Measurements from ENCODE around the gene IKZF1.

Gene IKZF1

GRCh38 chr7:50376056-50376820 lies 71.7 kb downstream of the IKZF1 start:
- no peak for DNase-seq (ENCODE audit: low read depth in 2 of 2)

DNA sequence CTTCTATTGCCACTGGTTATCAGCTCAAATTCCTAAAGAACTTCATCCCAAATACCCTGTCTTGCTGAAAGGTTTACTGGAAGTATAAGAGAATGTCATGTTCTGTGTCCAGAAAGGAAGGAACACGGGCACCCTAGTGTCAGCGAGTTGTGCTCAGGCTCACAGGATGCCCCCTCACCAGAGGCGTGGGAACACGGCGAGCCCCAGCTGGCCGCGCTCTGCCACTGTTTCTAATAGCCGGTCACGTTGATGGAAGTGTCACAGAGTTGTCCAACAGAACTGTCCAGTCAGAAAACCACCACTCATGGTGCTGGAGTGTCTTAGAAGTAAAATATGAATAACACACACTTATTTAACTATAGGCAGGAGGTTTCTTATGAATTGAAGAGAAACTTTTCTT lies 72.8 kb downstream of the IKZF1 start:
- no peak for DNase-seq (ENCODE audit: low read depth in 2 of 2)

DNA sequence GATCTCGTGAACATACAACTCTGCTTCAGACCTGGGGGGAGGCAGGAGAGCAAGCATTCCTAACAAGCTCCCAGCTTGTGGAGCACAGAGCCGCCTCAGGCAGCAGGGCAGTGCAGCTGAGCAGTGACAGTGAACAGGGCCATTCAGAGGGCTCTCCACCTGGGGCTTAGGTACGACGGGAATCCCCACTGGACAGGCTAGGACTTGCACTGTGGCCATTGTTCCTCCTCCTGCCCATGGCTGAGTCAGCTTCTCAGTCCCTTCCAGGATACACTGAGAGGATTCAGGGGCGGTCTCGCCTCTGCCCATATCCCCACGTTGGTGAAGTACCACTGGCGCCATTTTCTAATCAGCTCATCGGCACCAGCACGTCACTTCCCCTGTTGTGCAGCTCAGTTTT lies 74.6 kb downstream of the IKZF1 start:
- DNase-seq (ENCODE audit: low read depth in 2 of 2): no peak

DNA sequence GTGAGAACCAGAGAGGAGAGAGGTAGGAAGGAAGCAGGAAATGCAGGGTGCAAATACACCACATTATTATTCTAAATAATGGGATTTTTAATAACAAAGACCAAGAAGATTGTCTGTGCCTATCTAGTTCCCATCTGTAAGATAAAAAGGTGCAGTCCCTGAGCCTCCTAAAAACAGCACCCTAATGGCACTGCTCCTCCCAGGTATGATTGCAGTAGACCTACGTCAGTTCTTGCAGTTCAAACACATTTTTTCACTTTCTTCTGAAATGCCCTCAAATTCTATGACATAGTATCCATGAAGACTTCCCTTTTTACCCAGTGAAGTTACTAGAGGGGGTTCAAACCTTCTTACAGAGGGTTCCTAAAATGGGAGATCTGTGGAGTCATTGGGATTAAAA lies 75.0 kb downstream of the IKZF1 start:
- DNase-seq (ENCODE audit: low read depth in 2 of 2): no peak

DNA sequence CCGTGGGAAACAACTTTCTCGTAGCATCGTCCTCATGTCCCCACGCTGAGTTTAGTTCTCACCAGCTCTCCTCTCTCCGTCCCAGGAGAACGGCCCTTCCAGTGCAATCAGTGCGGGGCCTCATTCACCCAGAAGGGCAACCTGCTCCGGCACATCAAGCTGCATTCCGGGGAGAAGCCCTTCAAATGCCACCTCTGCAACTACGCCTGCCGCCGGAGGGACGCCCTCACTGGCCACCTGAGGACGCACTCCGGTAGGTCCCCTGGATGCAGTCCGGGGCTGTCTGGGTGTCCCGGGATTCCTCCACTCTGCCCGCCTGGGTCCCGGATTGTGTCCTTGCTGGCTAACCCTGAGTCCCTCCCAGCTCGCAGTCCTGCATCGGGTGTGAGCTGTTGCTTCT lies 77.9 kb downstream of the IKZF1 start:
- no peak for DNase-seq (ENCODE audit: low read depth in 2 of 2)

DNA sequence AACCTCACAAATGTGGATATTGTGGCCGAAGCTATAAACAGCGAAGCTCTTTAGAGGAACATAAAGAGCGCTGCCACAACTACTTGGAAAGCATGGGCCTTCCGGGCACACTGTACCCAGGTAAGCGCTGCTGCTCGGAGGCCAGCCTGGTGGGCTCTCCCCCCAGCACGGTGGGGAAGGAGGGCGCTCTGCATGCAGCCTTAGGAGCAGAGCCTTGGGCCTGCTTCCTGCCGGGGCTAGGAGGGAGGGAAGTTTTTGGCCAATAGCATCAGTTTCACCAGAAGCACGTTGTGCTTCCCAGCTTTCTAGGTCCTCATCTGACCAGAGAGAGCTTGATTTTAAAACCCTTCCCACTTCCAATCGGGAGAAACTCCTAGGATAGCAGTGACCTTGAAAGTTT lies 82.8 kb downstream of the IKZF1 start:
- DNase-seq (ENCODE audit: low read depth in 2 of 2): no peak

GRCh38 chr7:50389961-50390360 lies 85.4 kb downstream of the IKZF1 start:
- no peak for DNase-seq (ENCODE audit: low read depth in 2 of 2)

- DNase-seq (ENCODE audit: low read depth in 2 of 2): no peak
These were observed 86.9 kb downstream of the IKZF1 start for GRCh38 chr7:50391386-50391785.

GRCh38 chr7:50393076-50393475 lies 88.6 kb downstream of the IKZF1 start:
- DNase-seq (ENCODE audit: low read depth in 2 of 2): no peak

- DNase-seq (ENCODE audit: low read depth in 2 of 2): no peak
These were observed 89.2 kb downstream of the IKZF1 start for GRCh38 chr7:50393547-50394252.

GRCh38 chr7:50394315-50394714 lies 89.8 kb downstream of the IKZF1 start:
- no peak for DNase-seq (ENCODE audit: low read depth in 2 of 2)

GRCh38 chr7:50396856-50397255 lies 92.3 kb downstream of the IKZF1 start:
- DNase-seq (ENCODE audit: low read depth in 2 of 2): no peak

- DNase-seq (ENCODE audit: low read depth in 2 of 2): no peak
These were observed 92.9 kb downstream of the IKZF1 start for GRCh38 chr7:50397320-50397970.

DNA sequence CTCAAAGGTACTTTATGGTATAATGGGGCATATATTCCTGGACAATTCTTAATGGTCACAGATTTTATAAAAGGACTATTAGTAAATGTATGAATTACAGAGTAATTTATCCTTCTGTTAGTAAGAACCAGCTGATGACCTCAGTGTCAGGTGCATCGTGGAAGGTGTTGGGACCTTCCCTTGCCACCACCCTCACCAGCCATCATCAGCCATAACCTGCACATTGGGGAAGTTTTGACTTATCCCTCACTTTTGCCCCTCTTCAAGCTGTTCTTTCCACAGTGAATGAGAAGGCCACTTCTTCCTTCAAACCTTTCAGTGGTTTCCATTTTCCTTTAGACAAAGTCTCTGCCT lies 93.4 kb downstream of the IKZF1 start:
- DNase-seq (ENCODE audit: low read depth in 2 of 2): no peak

GRCh38 chr7:50399206-50399605 lies 94.7 kb downstream of the IKZF1 start:
- no peak for DNase-seq (ENCODE audit: low read depth in 2 of 2)

DNA sequence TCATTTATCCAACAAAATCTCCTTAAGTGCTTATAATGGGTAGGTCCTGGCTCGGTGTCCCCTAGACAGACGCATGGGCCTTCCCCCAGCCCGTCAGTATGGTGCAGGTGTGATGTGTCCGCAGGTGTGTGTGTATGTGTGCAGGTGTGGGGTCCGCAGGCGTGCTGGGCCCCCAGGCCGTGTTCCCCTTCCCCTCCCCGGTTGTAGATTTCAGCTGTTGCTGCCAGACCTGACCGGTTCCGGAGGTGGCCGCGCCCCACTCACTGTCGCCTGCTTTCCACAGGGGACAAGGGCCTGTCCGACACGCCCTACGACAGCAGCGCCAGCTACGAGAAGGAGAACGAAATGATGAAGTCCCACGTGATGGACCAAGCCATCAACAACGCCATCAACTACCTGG lies 95.1 kb downstream of the IKZF1 start:
- DNase-seq (ENCODE audit: low read depth in 2 of 2): no peak

GRCh38 chr7:50400114-50400513 lies 95.6 kb downstream of the IKZF1 start:
- no peak for DNase-seq (ENCODE audit: low read depth in 2 of 2)

DNA sequence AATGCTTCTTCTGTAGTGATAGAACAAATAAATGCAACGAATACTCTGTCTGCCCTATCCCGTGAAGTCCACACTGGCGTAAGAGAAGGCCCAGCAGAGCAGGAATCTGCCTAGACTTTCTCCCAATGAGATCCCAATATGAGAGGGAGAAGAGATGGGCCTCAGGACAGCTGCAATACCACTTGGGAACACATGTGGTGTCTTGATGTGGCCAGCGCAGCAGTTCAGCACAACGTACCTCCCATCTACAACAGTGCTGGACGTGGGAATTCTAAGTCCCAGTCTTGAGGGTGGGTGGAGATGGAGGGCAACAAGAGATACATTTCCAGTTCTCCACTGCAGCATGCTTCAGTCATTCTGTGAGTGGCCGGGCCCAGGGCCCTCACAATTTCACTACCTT lies 99.9 kb downstream of the IKZF1 start:
- no peak for DNase-seq (ENCODE audit: low read depth in 2 of 2)

GRCh38 chr7:50405221-50405620 lies 100.7 kb downstream of the IKZF1 start:
- DNase-seq (ENCODE audit: low read depth in 2 of 2): no peak

DNA sequence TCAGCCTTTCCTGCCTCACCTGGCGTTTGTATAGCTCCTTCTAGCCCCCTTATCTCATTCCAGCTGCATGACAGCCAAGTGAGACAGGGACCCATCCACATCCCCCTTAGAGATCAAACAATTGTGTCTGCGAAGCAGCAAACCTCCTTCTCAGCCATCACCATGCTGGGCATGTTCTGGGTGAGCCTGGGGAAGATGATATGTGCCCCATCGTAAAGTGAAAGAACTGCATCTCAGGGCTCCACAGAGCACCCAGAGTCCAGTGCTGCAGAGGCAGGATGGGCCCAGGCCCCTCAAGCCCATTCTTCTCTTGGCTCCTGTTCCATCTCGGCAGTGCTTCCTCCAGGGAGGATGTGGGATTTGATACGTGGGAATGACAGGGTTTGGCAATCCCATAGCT lies 102.4 kb downstream of the IKZF1 start:
- no peak for DNase-seq (ENCODE audit: low read depth in 2 of 2)

DNA sequence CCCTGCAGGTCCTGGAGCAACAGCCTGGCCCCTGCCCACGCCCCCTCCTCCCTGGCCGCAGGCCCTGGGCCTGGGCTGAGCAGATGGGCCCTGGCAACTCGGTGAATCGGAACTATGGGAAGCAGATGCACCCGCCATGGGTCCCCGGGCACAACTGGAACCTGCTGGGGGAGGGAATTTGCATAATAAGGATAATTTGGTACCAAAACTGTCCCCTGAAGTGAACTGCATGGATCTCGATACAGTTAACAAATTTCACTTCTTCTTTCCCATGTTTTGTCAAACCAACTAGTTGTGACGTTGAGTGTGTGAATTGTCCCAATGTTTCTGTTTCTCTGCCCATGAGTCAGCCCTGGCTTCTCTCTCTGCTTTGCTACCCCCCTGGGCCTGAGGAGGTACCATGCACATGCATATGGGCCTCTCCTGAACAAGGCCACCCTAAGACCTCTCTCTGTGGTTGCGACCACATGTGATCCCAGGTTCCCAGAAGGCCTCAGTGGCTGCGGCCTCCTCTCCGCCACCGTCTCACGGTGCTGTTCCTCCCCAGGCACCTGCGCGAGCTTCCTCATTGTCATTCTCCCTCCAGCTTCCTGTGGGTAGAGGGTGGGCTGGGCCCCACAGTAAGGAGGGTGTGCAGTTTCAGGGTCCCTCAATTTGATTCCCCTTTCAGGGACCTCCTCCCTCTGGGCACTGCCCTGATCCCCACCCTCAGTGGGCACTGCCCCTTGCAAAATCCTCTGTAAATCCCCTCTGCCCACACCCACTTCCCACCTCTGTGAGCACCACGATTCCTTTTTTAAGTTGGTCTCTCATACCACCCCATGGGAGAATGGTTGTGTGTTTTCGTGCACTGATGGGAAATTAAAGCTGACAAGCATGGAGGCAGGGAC lies 105.6 kb downstream of the IKZF1 start:
- DNase-seq (ENCODE audit: low read depth in 2 of 2): no peak

GRCh38 chr7:50411332-50411731 lies 106.8 kb downstream of the IKZF1 start:
- DNase-seq (ENCODE audit: low read depth in 2 of 2): no peak
